ENCODE measurements around the gene HHEX.

HHEX gene

GRCh38 chr10:92719991-92720830 lies 30.5 kb downstream of the HHEX start (continued):
- TF ChIP-seq TOX (CRISPR knock-in tag; IDR thresholded peaks at IDR 0.05; ENCODE audit: borderline replicate concordance) = no peak
- no peak for TF ChIP-seq GLIS3 (CRISPR knock-in tag; IDR thresholded peaks at IDR 0.05)
- TF ChIP-seq ZC3H10 (CRISPR knock-in tag; IDR thresholded peaks at IDR 0.05) = no peak
- no peak for TF ChIP-seq ISL1 (CRISPR knock-in tag; IDR thresholded peaks at IDR 0.05)
- TF ChIP-seq RARB (CRISPR knock-in tag; IDR thresholded peaks at IDR 0.05) = no peak
- no peak for TF ChIP-seq SNAI2 (CRISPR knock-in tag; IDR thresholded peaks at IDR 0.05)

- ATAC-seq = no peak
- TF ChIP-seq SNAI2 (CRISPR knock-in tag; IDR thresholded peaks at IDR 0.05) (no peak), POU6F1 (CRISPR knock-in tag; IDR thresholded peaks at IDR 0.05; ENCODE audit: borderline replicate concordance, low read depth) (no peak), CREB5 (CRISPR knock-in tag; IDR thresholded peaks at IDR 0.05; ENCODE audit: low read depth) (no peak), ZC3H10 (CRISPR knock-in tag; IDR thresholded peaks at IDR 0.05) (no peak), ISL1 (CRISPR knock-in tag; IDR thresholded peaks at IDR 0.05) (no peak), ZNF8 (CRISPR knock-in tag; IDR thresholded peaks at IDR 0.05) (no peak), ZFP3 (CRISPR knock-in tag; IDR thresholded peaks at IDR 0.05) (no peak), CSDC2 (CRISPR knock-in tag; IDR thresholded peaks at IDR 0.05) (no peak), PPARA (CRISPR knock-in tag; IDR thresholded peaks at IDR 0.05; ENCODE audit: borderline replicate concordance) (no peak), ZNF70 (CRISPR knock-in tag; IDR thresholded peaks at IDR 0.05) (no peak), GLIS3 (CRISPR knock-in tag; IDR thresholded peaks at IDR 0.05) (no peak), ESRRG (CRISPR knock-in tag; IDR thresholded peaks at IDR 0.05) (no peak), ARNTL (CRISPR knock-in tag; IDR thresholded peaks at IDR 0.05; ENCODE audit: borderline replicate concordance, low read depth) (no peak), OSR1 (CRISPR knock-in tag; IDR thresholded peaks at IDR 0.05) (no peak), RARB (CRISPR knock-in tag; IDR thresholded peaks at IDR 0.05) (no peak), TOX (CRISPR knock-in tag; IDR thresholded peaks at IDR 0.05; ENCODE audit: borderline replicate concordance) (no peak), ZFP30 (CRISPR knock-in tag; IDR thresholded peaks at IDR 0.05) (no peak)
Measured at GRCh38 chr10:92720831-92721165, 31.0 kb downstream of the HHEX start.

GRCh38 chr10:92722349-92722748 lies 32.6 kb downstream of the HHEX start:
- TF ChIP-seq ESRRG (CRISPR knock-in tag; IDR thresholded peaks at IDR 0.05) = no peak
- no peak for ATAC-seq

- no peak for TF ChIP-seq PATZ1 (CRISPR knock-in tag; IDR thresholded peaks at IDR 0.05; ENCODE audit: borderline replicate concordance)
- TF ChIP-seq TCF4 (CRISPR knock-in tag; IDR thresholded peaks at IDR 0.05; ENCODE audit: borderline replicate concordance) = no peak
- TF ChIP-seq TSHZ2 (CRISPR knock-in tag; IDR thresholded peaks at IDR 0.05) = no peak
- TF ChIP-seq CSDC2 (CRISPR knock-in tag; IDR thresholded peaks at IDR 0.05) = no peak
- no peak for TF ChIP-seq CREB5 (CRISPR knock-in tag; IDR thresholded peaks at IDR 0.05; ENCODE audit: low read depth)
- no peak for TF ChIP-seq ZNF70 (CRISPR knock-in tag; IDR thresholded peaks at IDR 0.05)
- no peak for TF ChIP-seq ZFP30 (CRISPR knock-in tag; IDR thresholded peaks at IDR 0.05)
- no peak for TF ChIP-seq RARB (CRISPR knock-in tag; IDR thresholded peaks at IDR 0.05)
- no peak for TF ChIP-seq SNAI2 (CRISPR knock-in tag; IDR thresholded peaks at IDR 0.05)
- no peak for TF ChIP-seq ISL1 (CRISPR knock-in tag; IDR thresholded peaks at IDR 0.05)
- TF ChIP-seq CSRNP3 (CRISPR knock-in tag; IDR thresholded peaks at IDR 0.05) = no peak
- no peak for ATAC-seq
Measured at GRCh38 chr10:92727141-92727540, 37.4 kb downstream of the HHEX start.
